DND-41 (cell line): Measurements from ENCODE around the gene PACS1.

Source experiments
- EZH2 ChIP-seq: IDR thresholded peaks from 3 replicates; pipeline ENCODE4 v1.6.1; 2012; ENCODE audit warnings: borderline replicate concordance, low read depth, mild to moderate bottlenecking, moderate library complexity, low read length, inconsistent platforms; ENCODE audit not compliant: severe bottlenecking
- TF ChIP-seq, protein P1 (sequence below): IDR thresholded peaks from 2 replicates; pipeline ENCODE4 v1.5.1; 2012; ENCODE audit warnings: borderline replicate concordance, low read length, moderate library complexity, mild to moderate bottlenecking; ENCODE audit not compliant: poor library complexity, severe bottlenecking; ENCODE audit errors: extremely low read depth

DNA sequence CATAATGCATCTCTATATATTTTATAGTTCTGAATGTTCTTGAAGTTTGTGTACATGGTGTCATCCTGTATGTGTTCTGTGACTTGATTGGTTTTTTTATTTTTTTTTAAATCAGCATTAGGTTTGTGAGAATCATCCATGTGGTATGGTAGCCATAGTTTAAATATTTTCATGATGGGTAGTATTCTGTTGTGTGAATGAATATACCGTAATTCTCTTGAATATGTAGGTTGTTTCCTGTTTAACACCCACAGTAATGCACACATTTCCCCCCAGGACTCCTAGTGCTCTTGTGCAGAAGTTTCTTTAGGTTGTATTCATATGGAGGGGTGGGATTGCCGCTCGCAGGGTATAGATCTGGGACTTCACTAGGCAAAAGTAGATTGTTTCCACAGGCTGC, 2.0 kb downstream of the PACS1 start:
- TF ChIP-seq, protein P1, sequence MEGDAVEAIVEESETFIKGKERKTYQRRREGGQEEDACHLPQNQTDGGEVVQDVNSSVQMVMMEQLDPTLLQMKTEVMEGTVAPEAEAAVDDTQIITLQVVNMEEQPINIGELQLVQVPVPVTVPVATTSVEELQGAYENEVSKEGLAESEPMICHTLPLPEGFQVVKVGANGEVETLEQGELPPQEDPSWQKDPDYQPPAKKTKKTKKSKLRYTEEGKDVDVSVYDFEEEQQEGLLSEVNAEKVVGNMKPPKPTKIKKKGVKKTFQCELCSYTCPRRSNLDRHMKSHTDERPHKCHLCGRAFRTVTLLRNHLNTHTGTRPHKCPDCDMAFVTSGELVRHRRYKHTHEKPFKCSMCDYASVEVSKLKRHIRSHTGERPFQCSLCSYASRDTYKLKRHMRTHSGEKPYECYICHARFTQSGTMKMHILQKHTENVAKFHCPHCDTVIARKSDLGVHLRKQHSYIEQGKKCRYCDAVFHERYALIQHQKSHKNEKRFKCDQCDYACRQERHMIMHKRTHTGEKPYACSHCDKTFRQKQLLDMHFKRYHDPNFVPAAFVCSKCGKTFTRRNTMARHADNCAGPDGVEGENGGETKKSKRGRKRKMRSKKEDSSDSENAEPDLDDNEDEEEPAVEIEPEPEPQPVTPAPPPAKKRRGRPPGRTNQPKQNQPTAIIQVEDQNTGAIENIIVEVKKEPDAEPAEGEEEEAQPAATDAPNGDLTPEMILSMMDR: no peak
- TF ChIP-seq EZH2: no peak
